Smooth muscle cell (in vitro differentiated cells): ENCODE measurements around the gene NOTCH3. TPM values are rescaled to one million over a fixed set of nuclear protein-coding genes. Genes with fewer than 3 reads are reported as not detected.

Experiments
- DNase-seq: peaks from one replicate; lab custom pipeline; 2025; ENCODE audit not compliant: unreplicated experiment; lab: John Stamatoyannopoulos, UW
- H2AFZ ChIP-seq: fragments of 200-600 bp; sonication (generic); 2 replicates; pipeline ENCODE4 v1.6.0; 2016; ENCODE audit warnings: antibody characterized with exemption, low read depth, mild to moderate bottlenecking
- H3F3A ChIP-seq: fragments of 200-600 bp; sonication (generic); 2 replicates; pipeline ENCODE4 v1.6.0; 2017; ENCODE audit warnings: antibody characterized with exemption, low read depth
- H3K27ac ChIP-seq: fragments of 200-600 bp; sonication (generic); 2 replicates; pipeline ENCODE4 v1.5.1; 2016; ENCODE audit warnings: low read depth, mild to moderate bottlenecking
- H3K27me3 ChIP-seq: fragments of 200-600 bp; sonication (generic); 2 replicates; pipeline ENCODE4 v1.6.1; 2016; ENCODE audit warnings: low read depth, mild to moderate bottlenecking
- H3K36me3 ChIP-seq: fragments of 200-600 bp; sonication (generic); 2 replicates; pipeline ENCODE4 v1.5.1; 2016; ENCODE audit warnings: low read depth
- H3K4me1 ChIP-seq: fragments of 200-600 bp; sonication (generic); 2 replicates; pipeline ENCODE4 v1.5.1; 2016; ENCODE audit warnings: low read depth
- H3K4me2 ChIP-seq: fragments of 200-600 bp; sonication (generic); 2 replicates; pipeline ENCODE4 v1.6.0; 2016; ENCODE audit warnings: mild to moderate bottlenecking
- H3K4me3 ChIP-seq: fragments of 200-600 bp; sonication (generic); 2 replicates; pipeline ENCODE4 v1.5.1; 2016; ENCODE audit warnings: mild to moderate bottlenecking
- H3K79me2 ChIP-seq: fragments of 200-600 bp; sonication (generic); 2 replicates; pipeline ENCODE4 v1.6.0; 2016; ENCODE audit warnings: low read depth, mild to moderate bottlenecking
- H3K9ac ChIP-seq: fragments of 200-600 bp; sonication (generic); 2 replicates; pipeline ENCODE4 v1.6.0; 2016; ENCODE audit warnings: low read depth
- H3K9me3 ChIP-seq: fragments of 200-600 bp; sonication (generic); replicated peaks from 2 replicates; pipeline ENCODE4 v1.5.1; 2016; ENCODE audit warnings: low read depth
- H4K20me1 ChIP-seq: fragments of 200-600 bp; sonication (generic); 2 replicates; pipeline ENCODE4 v1.6.0; 2016; ENCODE audit warnings: low read depth
- CTCF ChIP-seq: fragments of 200-600 bp; sonication (generic); IDR thresholded peaks from 2 replicates; pipeline ENCODE4 v1.5.1; 2017; ENCODE audit warnings: borderline replicate concordance, mild to moderate bottlenecking, antibody characterized with exemption; ENCODE audit not compliant: insufficient read depth, poor library complexity, severe bottlenecking
- WGBS: methylation state at CpG from one replicate; pipeline ENCODE4 v1.1.7; 2016; ENCODE audit warnings: low lambda C conversion rate; 5-methylcytosine and 5-hydroxymethylcytosine counted together
- polyA plus RNA-seq: library from polyadenylated mRNA; unstranded; fragments of >200 nt; fragmentation: Nextera tagmentation; extraction: Ambion mirVana; gene quantifications from 2 replicates; pipeline ENCODE4 v1.2.1, GENCODE V29; 2016
- total RNA-seq: library from RNA; depleted of rRNA; stranded (reverse); fragments of >200 nt; gene quantifications from 2 replicates; pipeline ENCODE4 v1.2.3, GENCODE V29; 2014

The NOTCH3 gene
- total and polyA plus RNA-seq, 2 experiments from 2014 or later = 72.0 to 92.5 TPM

GRCh38 chr19:15220833-15221232 is 20.0 kb upstream of the NOTCH3 start:
- H3K36me3 ChIP-seq = no peaks in the 10 kb centered on the region
- no peaks in the 10 kb centered on the region for H3K79me2 ChIP-seq
- no peak overlapping the region for H2AFZ ChIP-seq
- DNase-seq = no peak
- no peaks in the 10 kb centered on the region for H3K4me1 ChIP-seq
- no peaks in the 10 kb centered on the region for H3K9me3 ChIP-seq
- H3K27ac ChIP-seq = no peak overlapping the region
- H3K4me2 ChIP-seq = no peak overlapping the region
- no peak for TF ChIP-seq CTCF
- peaks cover 7% of the 10 kb centered on the region for H3F3A ChIP-seq
- H3K9ac ChIP-seq = no peak overlapping the region
- no peaks in the 10 kb centered on the region for H4K20me1 ChIP-seq
- H3K4me3 ChIP-seq = no peak overlapping the region
- no peaks in the 10 kb centered on the region for H3K27me3 ChIP-seq
- 84% methylated on average over 6 of the region's 6 CpGs for WGBS

- no peak for DNase-seq
- Histone ChIP-seq H3K4me2 (no peak overlapping the region), H3K4me1 (no peaks in the 10 kb centered on the region), H2AFZ (no peak overlapping the region), H3K9me3 (no peaks in the 10 kb centered on the region), H3K79me2 (no peaks in the 10 kb centered on the region), H3K36me3 (no peaks in the 10 kb centered on the region), H3F3A (peaks cover 7% of the 10 kb centered on the region), H4K20me1 (no peaks in the 10 kb centered on the region), H3K4me3 (no peak overlapping the region), H3K27ac (no peak overlapping the region), H3K9ac (no peak overlapping the region), H3K27me3 (no peaks in the 10 kb centered on the region)
- TF ChIP-seq CTCF = no peak
- WGBS = 83% methylated on average over 7 of the region's 7 CpGs
These were observed 17.7 kb upstream of the NOTCH3 start for GRCh38 chr19:15218501-15218900.

DNA sequence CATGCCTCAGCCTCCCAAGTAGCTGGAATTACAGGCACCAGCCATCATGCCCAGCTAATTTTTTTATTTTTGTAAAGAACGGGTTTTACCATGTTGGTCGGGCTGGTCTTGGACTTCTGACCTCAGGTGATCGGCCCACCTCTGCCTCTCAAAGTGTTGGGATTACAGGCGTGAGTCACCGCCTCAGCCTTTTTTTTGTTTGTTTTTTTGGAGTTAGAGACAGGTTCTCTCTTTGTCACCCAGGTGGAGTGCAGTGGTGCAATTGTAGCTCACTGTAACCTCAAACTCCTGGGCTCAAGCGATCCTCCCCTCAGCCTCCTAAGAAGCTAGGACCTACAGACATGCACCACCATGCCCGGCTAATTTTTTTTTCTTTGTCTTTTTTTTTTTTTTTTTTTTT is 15.6 kb upstream of the NOTCH3 start:
- H3K4me3 ChIP-seq = no peak overlapping the region
- no peaks in the 10 kb centered on the region for H3K79me2 ChIP-seq
- no peak overlapping the region for H3K4me2 ChIP-seq
- H3K9me3 ChIP-seq = no peaks in the 10 kb centered on the region
- no peaks in the 10 kb centered on the region for H3K27me3 ChIP-seq
- WGBS = 69% methylated on average over 7 of the region's 7 CpGs
- no peaks in the 10 kb centered on the region for H3K36me3 ChIP-seq
- DNase-seq = no peak
- H3K9ac ChIP-seq = no peak overlapping the region
- H3K4me1 ChIP-seq = no peaks in the 10 kb centered on the region
- H2AFZ ChIP-seq = no peak overlapping the region
- H3F3A ChIP-seq = no peaks in the 10 kb centered on the region
- no peak overlapping the region for H3K27ac ChIP-seq
- TF ChIP-seq CTCF = no peak
- H4K20me1 ChIP-seq = no peaks in the 10 kb centered on the region

DNA sequence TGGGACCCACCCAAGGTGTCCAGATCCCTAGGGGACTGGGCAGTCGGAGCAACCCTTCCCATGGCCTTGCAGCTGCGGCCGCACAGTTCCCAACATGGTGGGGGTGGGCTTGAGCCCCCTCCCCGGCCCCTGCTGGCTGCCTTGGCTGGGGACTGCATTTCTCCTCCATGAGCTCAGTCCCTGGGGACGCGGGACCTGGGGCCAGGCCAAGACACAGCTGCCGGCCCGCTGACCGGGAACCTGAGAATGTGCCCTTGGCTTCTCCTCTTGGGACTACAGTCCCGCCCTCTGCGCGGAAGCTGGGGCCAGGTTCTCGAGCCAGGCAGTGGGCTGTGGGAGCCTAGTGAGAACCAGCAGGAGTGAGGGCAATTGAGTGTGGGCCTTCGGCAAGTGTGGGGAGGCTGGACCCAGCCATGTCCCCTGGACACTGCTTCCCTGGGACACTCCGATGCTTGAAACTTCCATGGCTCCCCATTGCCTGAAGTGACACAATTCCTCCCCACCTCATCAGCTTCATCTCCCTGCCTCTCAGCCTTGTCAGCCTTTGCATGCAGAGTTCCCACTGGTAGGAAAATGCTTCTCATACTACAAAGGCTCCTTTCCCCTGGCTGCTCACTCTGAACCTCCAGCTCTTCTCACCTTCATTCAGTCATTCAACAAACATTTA is 13.1 kb upstream of the NOTCH3 start:
- Histone ChIP-seq H3K79me2 (no peaks in the 10 kb centered on the region), H3K4me1 (no peaks in the 10 kb centered on the region), H3F3A (no peaks in the 10 kb centered on the region), H3K4me2 (no peak overlapping the region), H3K27ac (no peak overlapping the region), H2AFZ (no peak overlapping the region), H3K27me3 (no peaks in the 10 kb centered on the region), H3K4me3 (no peak overlapping the region), H4K20me1 (no peaks in the 10 kb centered on the region), H3K9me3 (no peaks in the 10 kb centered on the region), H3K36me3 (no peaks in the 10 kb centered on the region), H3K9ac (no peak overlapping the region)
- no peak for TF ChIP-seq CTCF
- 92% methylated on average over 15 of the region's 15 CpGs for WGBS
- DNase-seq = no peak
